ENCODE data around the gene WDFY1.

GRCh38 chr2:223865907-223866508 lies 79.1 kb downstream of the WDFY1 start:
- TF ChIP-seq REST (IDR thresholded peaks at IDR 0.05; ENCODE audit: insufficient read depth in 1 of 2, low read depth in 2 of 2, low read length in 2 of 2): no peak
- TF ChIP-seq POLR2AphosphoS5 (IDR thresholded peaks at IDR 0.05; ENCODE audit: low read depth, low read length): no peak
- TF ChIP-seq TAF1 (IDR thresholded peaks at IDR 0.05; ENCODE audit: borderline replicate concordance, insufficient read depth, low read length): no peak
- TF ChIP-seq FOXP2 (optimal IDR thresholded peaks at IDR 0.05; ENCODE audit: borderline replicate concordance, extremely low read depth, extremely low read length, insufficient read depth): no peak
